Measurements from ENCODE around the gene MEMO1.
A peak's percentile ranks its signal among the peaks of the same experiment; 100 is the strongest.
"Not testable (repeated sequence)": the region's sequence is repeated elsewhere in the genome, so short reads cannot be mapped to it uniquely, and the experiment has no call there.

Gene MEMO1

GRCh38 chr2:31965094-31965493, 45.7 kb downstream of the MEMO1 start:
- no peak for DNase-seq (ENCODE audit: low read depth)
- no peak overlapping the region for H3K4me3 ChIP-seq (ENCODE audit: low read depth, low read length)
- no peak for TF ChIP-seq CTCF (IDR thresholded peaks at IDR 0.05; ENCODE audit: control insufficient read depth, extremely low read depth, insufficient read depth)

- no peak for TF ChIP-seq CTCF (IDR thresholded peaks at IDR 0.05; ENCODE audit: control insufficient read depth, extremely low read depth, insufficient read depth)
- H3K4me3 ChIP-seq (ENCODE audit: low read depth, low read length) = no peak overlapping the region
- DNase-seq (ENCODE audit: low read depth) = peak; percentile 14
Measured at GRCh38 chr2:31962757-31963361, 47.9 kb downstream of the MEMO1 start.

GRCh38 chr2:31958140-31958717, 52.6 kb downstream of the MEMO1 start:
- H3K4me3 ChIP-seq (ENCODE audit: low read depth, low read length) = no peak overlapping the region
- no peak for TF ChIP-seq CTCF (IDR thresholded peaks at IDR 0.05; ENCODE audit: control insufficient read depth, extremely low read depth, insufficient read depth)
- no peak for DNase-seq (ENCODE audit: low read depth)

- DNase-seq (ENCODE audit: low read depth) = no peak
- H3K4me3 ChIP-seq (ENCODE audit: low read depth, low read length) = no peak overlapping the region
- no peak for TF ChIP-seq CTCF (IDR thresholded peaks at IDR 0.05; ENCODE audit: control insufficient read depth, extremely low read depth, insufficient read depth)
Measured at GRCh38 chr2:31957354-31958139, 53.3 kb downstream of the MEMO1 start.

- H3K4me3 ChIP-seq (ENCODE audit: low read depth, low read length); DNase-seq (ENCODE audit: low read depth): not testable (repeated sequence)
Measured at GRCh38 chr2:31956934-31957333, 53.9 kb downstream of the MEMO1 start.

- DNase-seq (ENCODE audit: low read depth) = no peak
Measured at GRCh38 chr2:31956312-31956711, 54.5 kb downstream of the MEMO1 start.

GRCh38 chr2:31953095-31953494, 57.7 kb downstream of the MEMO1 start:
- DNase-seq (ENCODE audit: low read depth); H3K4me3 ChIP-seq (ENCODE audit: low read depth, low read length): not testable (repeated sequence)

More at GRCh38 chr2:31956312-31956711, 54.5 kb downstream of the MEMO1 start:
- no peak overlapping the region for H3K4me3 ChIP-seq (ENCODE audit: low read depth, low read length)
- no peak for TF ChIP-seq CTCF (IDR thresholded peaks at IDR 0.05; ENCODE audit: control insufficient read depth, extremely low read depth, insufficient read depth)

All from LNCaP clone FGC (cell line).